SIG-M5 treated with dmso at 0.1 percent for 504 hours (cell line): Measurements from ENCODE around the gene PDE8B.
"Not testable (repeated sequence)": the region's sequence is repeated elsewhere in the genome, so short reads cannot be mapped to it uniquely, and the experiment has no call there.

Experiments
- DNase-seq: peaks from one replicate; lab custom pipeline; 2025; ENCODE audit not compliant: unreplicated experiment; lab: John Stamatoyannopoulos, UW

PDE8B gene

DNA sequence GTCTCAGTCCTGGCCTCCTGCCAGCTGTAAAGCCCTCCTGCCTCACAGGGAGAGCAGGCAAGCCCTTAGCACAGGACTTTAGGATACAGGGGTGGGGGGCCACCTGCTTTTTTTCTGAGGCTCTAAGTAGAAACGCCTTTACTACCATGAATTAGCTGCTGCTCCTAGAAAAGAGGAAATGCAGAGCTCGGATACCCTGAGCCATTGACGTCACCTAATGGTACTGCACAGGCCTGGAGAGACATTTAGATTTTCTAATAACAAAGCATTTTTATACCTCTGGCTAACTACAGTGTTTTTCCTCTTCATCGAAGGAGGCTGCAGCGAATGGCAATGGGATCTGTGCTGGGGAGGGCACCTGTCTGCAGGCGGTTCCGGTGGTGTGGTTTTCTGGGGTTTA is 144.6 kb downstream of the PDE8B start:
- peak; percentile 5 for DNase-seq

DNA sequence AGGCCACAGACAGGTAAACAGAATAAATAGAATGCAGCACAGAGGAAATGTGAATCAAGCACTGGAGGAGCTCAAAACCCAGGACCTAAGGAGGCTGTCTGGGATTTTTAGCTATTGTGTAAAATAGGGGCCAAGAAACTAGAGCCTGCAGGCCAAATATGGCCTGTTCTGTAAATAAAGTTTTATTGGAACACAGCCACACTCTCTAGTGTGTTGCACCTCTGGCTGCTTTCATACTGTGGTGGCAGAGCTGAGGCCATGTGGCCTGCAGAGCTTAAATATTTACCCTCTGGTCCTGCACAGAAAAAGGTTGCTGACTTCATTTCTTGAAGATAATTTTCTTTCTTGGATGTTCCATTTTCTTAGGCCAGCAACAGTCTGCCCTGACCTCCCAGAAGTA is 145.3 kb downstream of the PDE8B start:
- no peak for DNase-seq

DNA sequence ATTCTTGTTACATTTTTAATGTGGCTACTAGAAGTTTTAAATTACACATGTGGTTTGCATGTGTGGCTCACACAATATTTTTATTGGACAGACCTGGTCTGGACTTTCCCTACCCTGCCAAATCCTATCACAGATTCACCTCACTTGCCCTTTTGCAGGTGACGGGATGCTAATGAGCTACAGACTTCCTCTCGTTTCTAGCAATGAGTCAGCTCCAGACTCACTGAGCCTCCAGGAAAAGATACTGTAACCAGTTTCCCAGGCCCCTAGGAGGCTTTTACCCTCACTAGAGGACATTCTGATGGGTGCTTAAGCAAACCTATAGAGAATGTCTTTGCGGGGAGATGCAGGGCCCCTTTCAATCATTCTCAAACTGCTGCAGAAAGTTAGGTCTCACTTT is 146.3 kb downstream of the PDE8B start:
- no peak for DNase-seq

- no peak for DNase-seq
Observed at GRCh38 chr5:77358255-77359205, 148.1 kb downstream of the PDE8B start.

DNA sequence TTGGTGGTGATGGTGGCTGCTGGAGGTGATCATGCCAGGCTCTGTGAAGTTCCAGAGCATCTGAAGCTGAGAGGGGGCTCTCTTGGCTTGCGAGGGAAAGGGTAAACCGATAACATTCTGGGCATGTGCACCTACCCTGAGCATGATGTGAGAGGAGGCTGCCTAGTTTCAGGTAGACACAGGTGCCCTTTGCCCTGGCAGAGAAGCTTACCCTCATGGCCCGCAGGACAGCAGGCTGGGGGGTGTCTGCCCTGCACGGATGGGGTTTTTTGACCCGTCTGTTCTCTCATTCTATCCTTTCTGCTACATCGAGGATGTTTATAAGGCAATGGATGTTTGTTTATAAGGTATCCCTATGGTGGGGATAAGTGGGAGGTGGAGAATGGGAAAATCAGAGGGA is 148.8 kb downstream of the PDE8B start:
- DNase-seq: no peak

- DNase-seq: no peak
Observed at GRCh38 chr5:77360381-77360780, 149.9 kb downstream of the PDE8B start.

DNA sequence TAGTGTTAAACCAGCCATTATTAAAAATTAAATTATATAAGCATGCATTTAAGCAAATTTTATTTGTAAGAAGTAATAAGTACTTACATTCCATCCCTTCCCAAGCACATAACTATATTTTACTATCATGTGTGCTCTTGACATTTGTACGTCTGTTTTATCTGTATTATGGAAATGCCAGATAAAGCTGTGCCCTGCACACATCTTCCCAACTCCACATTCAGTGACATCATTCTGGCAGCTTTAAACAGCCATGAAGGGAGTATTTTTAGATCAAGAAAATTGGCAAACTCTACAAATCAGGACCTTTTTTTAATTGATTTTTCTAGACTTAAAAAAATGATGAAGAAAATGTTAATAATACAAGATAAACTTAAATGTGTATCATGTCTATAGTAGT is 150.5 kb downstream of the PDE8B start:
- no peak for DNase-seq

DNA sequence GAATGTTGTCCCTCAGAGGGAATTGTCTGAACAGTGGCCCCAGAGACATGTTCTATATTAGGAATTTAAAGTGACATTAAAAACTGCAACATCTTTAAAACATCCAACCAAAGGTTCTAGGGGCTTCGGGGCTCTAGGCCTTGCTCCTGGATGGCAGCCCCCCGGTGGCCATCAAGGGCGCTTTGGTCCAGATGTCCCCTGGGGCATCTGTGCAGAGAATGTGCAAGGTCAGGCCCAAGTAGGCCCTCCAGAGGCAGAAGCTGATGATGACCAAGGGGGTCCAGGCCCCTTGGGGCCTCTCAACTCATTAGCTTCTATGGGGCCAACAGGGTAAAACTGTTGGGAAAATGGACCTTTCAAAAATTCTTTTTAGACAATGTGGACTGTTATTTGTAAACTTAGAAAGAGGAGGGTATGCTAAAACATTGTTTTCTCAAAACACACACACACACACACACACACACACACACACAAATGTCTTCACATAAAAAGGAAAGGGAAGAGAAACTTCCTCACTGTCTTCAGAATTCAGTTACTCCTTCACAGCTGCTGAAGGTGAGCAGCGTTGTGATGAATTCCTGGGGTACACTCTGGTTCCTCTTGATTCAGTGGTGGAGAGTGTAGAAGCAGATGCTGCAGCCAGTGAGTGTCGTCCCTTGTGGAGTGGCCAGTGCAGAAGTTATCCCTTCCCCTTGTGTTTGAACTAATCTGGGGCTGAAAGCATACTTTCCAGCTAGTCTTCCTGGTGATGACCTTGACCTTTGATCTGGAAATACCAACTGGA is 156.4 kb downstream of the PDE8B start:
- no peak for DNase-seq

DNA sequence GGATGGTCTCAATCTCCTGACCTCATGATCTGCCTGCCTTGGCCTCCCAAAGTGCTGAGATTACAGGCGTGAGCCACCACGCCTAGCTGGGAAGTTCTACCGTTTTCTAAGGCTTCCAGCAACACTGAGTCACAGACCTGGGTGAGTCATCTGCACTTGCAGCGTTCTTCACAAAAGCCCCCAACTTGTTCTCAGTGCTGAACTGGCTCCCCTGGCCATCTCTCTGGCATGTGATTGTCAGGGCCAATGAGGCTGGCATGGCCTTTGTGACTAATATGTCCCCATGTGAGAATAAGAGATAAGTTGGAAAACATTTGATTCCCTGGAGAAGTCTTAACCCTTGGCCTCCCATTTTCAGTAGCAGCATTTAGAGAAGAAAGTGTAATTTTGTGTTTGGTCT is 157.3 kb downstream of the PDE8B start:
- no peak for DNase-seq

- DNase-seq: no peak
Observed at GRCh38 chr5:77368367-77368766, 157.9 kb downstream of the PDE8B start.

- no peak for DNase-seq
Observed at GRCh38 chr5:77369566-77369965, 159.1 kb downstream of the PDE8B start.

GRCh38 chr5:77374686-77375085 is 164.2 kb downstream of the PDE8B start:
- no peak for DNase-seq

DNA sequence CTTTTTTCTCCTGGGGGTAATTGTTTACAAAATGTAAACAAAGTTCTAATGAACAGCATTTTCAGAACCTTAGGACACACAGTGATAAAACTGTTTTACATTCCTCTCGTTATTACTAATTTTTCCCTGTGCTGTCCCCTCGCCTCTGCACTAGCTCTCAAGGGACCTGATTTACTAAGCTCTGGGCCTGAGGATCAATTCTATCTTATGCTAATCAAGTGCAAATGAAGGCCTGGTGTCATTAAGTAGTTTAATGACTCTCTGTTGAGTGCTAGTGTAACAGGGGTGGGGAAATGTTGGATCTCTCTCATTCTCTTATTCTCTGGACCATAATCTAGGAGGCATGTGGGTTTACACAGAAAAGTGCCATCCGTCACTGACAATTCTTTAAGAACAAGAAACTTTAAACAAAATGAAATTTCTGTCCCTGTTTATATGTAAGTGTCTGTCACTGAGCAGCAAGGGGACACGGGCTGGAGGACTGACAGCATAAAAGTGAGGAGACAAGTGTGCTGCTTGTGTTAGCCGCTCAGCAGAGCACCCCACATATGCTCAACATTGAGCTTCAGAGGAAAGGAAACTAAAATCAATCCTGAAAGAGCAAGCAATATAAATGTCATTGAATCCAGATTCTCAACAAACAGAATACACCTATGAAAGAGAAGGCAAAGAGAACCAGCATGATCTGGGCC is 166.3 kb downstream of the PDE8B start:
- no peak for DNase-seq

GRCh38 chr5:77379558-77380061 is 169.1 kb downstream of the PDE8B start:
- peak; percentile 33 for DNase-seq

GRCh38 chr5:77380636-77381035 is 170.2 kb downstream of the PDE8B start:
- DNase-seq: no peak

- not testable (repeated sequence) for DNase-seq
Observed at GRCh38 chr5:77383336-77383735, 172.9 kb downstream of the PDE8B start.

DNA sequence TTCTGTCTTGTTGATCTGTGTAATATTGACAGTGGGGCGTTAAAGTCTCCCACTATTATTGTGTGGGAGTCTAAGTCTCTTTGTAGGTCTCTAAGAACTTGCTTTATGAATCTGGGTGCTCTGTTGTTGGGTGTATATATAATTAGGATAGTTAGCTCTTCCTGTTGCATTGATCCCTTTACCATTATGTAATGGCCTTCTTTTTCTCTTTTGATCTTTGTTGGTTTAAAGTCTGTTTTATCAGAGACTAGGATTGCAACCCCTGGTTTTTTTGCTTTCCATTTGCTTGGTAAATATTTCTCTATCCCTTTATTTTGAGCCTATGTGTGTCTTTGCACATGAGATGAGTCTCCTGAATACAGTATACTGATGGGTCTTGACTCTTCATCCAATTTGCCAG is 175.9 kb downstream of the PDE8B start:
- DNase-seq: not testable (repeated sequence)

DNA sequence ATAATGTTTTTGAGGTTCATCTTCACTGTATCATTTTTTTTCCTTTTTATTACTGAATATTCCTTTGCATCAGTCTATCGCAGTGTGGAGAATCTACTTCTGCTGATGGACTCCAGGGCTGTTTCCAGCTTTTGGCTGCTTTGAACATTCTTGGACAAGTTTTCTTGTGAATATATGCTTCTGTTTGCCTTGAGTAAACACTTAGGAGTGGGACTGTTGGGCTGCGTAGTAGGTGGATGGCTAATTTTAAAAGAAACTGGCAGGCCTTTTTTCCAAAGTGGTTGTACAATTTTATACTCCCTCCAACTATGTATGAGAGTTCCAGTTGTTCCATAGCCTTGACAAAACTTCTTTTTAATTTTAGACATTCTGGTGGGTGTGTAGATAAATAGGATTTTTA is 179.3 kb downstream of the PDE8B start:
- DNase-seq: no peak

- DNase-seq: no peak
Observed at GRCh38 chr5:77390221-77390620, 179.7 kb downstream of the PDE8B start.

DNA sequence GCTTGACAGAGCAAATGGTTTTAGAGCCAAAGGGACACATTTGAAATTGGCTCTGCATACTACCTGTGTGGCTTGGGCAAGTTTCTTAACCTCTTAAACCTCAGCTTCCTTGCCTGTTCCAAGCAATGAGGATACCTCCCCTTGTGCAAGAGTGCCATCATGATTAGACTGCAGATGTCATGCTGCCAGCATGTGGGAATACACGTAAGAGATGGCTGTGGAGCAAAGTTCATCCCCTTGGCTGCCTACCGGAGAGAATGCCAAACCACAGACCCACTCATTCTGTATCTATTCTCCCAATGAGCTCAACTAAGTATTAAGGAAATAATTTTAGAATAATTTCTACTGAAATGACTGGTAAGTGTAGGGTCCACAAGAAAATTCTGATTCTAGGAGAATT is 180.3 kb downstream of the PDE8B start:
- no peak for DNase-seq

DNA sequence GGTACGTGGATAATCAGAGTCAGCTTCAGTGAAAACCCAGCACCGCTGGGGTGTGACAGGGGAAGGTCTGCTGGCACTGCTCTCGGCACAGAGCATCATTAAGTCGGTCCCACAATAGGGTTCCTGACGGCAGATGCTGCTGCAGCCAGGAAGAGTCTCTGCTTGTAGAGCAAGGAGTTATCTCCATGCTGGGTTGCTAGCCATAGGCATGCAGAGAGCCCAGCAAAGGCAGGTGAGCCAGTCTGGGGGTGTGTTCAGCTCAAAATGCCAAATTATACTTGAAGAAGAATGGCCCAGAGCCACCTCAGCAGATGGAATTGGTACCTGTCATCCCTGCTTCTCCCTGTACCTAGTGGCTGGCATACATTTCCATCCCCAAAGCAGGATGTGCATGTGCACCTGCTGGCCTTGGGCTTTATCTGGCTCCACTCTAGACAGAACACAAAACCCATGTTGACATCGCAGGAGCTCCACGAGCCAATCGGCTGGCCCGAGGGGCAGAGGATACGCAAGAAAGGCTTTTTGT is 180.8 kb downstream of the PDE8B start:
- DNase-seq: no peak
